Caco-2 (cell line): ENCODE data around the gene FAM47E. TPM values are rescaled to one million over a fixed set of nuclear protein-coding genes. Genes with fewer than 3 reads are reported as not detected.
"Not testable (repeated sequence)": the region's sequence is repeated elsewhere in the genome, so short reads cannot be mapped to it uniquely, and the experiment has no call there.

Experiments
- BruUV-seq: library from RNA; stranded (reverse); fragments of 400-500 nt; replicated peaks from 2 replicates; lab custom pipeline; 2021; lab: Mats Ljungman, UMichigan
- CTCF ChIA-PET: fragments of 300-600 bp; sonication (Branson Sonifier 250); formaldehyde crosslinking; loops from one replicate; lab custom pipeline; 2022; ENCODE audit warnings: antibody characterized with exemption; lab: Charles Lee
- POLR2A ChIA-PET: fragments of 300-600 bp; sonication (Branson Sonifier 250); formaldehyde crosslinking; loops from one replicate; lab custom pipeline; 2022; ENCODE audit warnings: antibody characterized with exemption; lab: Charles Lee
- DNase-seq, 2 experiments: peaks; one replicate each; pipeline versions ENCODE4 v3.0.0 to v3.0.0-alpha.2; 2020 to 2022
- H3K27me3 ChIP-seq: replicated peaks from 2 replicates; pipeline ENCODE4 v1.6.0; 2011; ENCODE audit warnings: low read length; ENCODE audit not compliant: control insufficient read depth, insufficient read depth
- H3K36me3 ChIP-seq: 2 replicates; pipeline ENCODE4 v1.5.1; 2011; ENCODE audit warnings: low read length; ENCODE audit not compliant: control insufficient read depth, insufficient read depth
- H3K4me1 ChIP-seq: fragments of 250-450 bp; sonication (Bioruptor Pico); 2 replicates; pipeline ENCODE4 v1.5.1; 2020; ENCODE audit warnings: mild to moderate bottlenecking
- H3K4me3 ChIP-seq: 2 replicates; pipeline ENCODE4 v1.5.1; 2011; ENCODE audit warnings: low read depth, mild to moderate bottlenecking, control low read depth, low read length
- H3K9me3 ChIP-seq: fragments of 250-450 bp; sonication (Bioruptor Pico); 2 replicates; pipeline ENCODE4 v1.5.1; 2020; ENCODE audit warnings: mild to moderate bottlenecking, moderate library complexity
- H3K27ac Mint-ChIP-seq: one replicate; pipeline ENCODE4 v1.8.0; 2022; ENCODE audit warnings: mixed read lengths; ENCODE audit not compliant: unreplicated experiment
- H3K27me3 Mint-ChIP-seq: one replicate; pipeline ENCODE4 v1.8.0; 2022; ENCODE audit warnings: mixed read lengths; ENCODE audit not compliant: insufficient read depth, unreplicated experiment
- H3K36me3 Mint-ChIP-seq: one replicate; pipeline ENCODE4 v1.8.0; 2022; ENCODE audit warnings: mild to moderate bottlenecking, mixed read lengths; ENCODE audit not compliant: insufficient read depth, unreplicated experiment
- H3K4me1 Mint-ChIP-seq: one replicate; pipeline ENCODE4 v1.8.0; 2022; ENCODE audit warnings: low read depth, mixed read lengths; ENCODE audit not compliant: unreplicated experiment
- H3K4me3 Mint-ChIP-seq: one replicate; pipeline ENCODE4 v1.8.0; 2022; ENCODE audit warnings: mild to moderate bottlenecking, moderate library complexity, mixed read lengths; ENCODE audit not compliant: unreplicated experiment
- H3K9me3 Mint-ChIP-seq: one replicate; pipeline ENCODE4 v1.8.0; 2022; ENCODE audit warnings: mixed read lengths; ENCODE audit not compliant: unreplicated experiment
- CTCF ChIP-seq, 2 experiments: fragments of 200-600 bp in 1 of 2; IDR thresholded peaks; 1 replicate in 1 of 2; 2 replicates in 1 of 2; pipeline versions ENCODE4 v1.5.1 to v1.8.0; 2011 to 2022; ENCODE audit warnings: antibody characterized with exemption in 1 of 2, control low read depth in 1 of 2, inconsistent platforms in 1 of 2, low read depth in 1 of 2, low read length in 1 of 2, mild to moderate bottlenecking in 1 of 2, moderate library complexity in 1 of 2; ENCODE audit not compliant: insufficient read depth in 1 of 2, severe bottlenecking in 1 of 2, unreplicated experiment in 1 of 2
- intact Hi-C: fragments of 100-400 bp; cut with micrococcal nuclease; formaldehyde crosslinking; loops from one replicate; pipeline ENCODE4 v1.10.0; 2022; ENCODE audit not compliant: unreplicated experiment
- total RNA-seq: library from RNA; stranded (reverse); gene quantifications from 2 replicates; pipeline ENCODE4 v1.2.3, GENCODE V29; 2022

Gene FAM47E
- total RNA-seq, 1 experiment from 2014 or later = 6.6 TPM

- no TSS peak for BruUV-seq
- H3K27ac Mint-ChIP-seq = peak overlapping the region; percentile 95
- H3K9me3 Mint-ChIP-seq = peaks cover 53% of the 10 kb centered on the region
- ChIA-PET POLR2A (no interaction called here), CTCF (no interaction called here)
- H3K27me3 Mint-ChIP-seq = no peaks in the 10 kb centered on the region
- H3K4me3 Mint-ChIP-seq = no peak overlapping the region
- peaks cover 34% of the 10 kb centered on the region for H3K36me3 Mint-ChIP-seq
- H3K4me1 ChIP-seq = peaks cover 36% of the 10 kb centered on the region
- intact Hi-C loops = no loop called here
- no peaks in the 10 kb centered on the region for H3K36me3 ChIP-seq
- H3K9me3 ChIP-seq = peaks cover 37% of the 10 kb centered on the region
- no peaks in the 10 kb centered on the region for H3K27me3 ChIP-seq
- H3K4me3 ChIP-seq = no peak overlapping the region
- no peak for TF ChIP-seq CTCF (IDR thresholded peaks at IDR 0.05; ENCODE audit: insufficient read depth in 1 of 2, low read depth in 1 of 2, low read length in 1 of 2, severe bottlenecking in 1 of 2, unreplicated experiment in 1 of 2)
- DNase-seq = no peak
- peaks cover 23% of the 10 kb centered on the region for H3K4me1 Mint-ChIP-seq
These were observed 13.3 kb upstream of the FAM47E start for GRCh38 chr4:76238236-76238635.

GRCh38 chr4:76238701-76239100 lies 12.8 kb upstream of the FAM47E start:
- Histone ChIP-seq H3K4me3 (no peak overlapping the region), H3K9me3 (peaks cover 37% of the 10 kb centered on the region), H3K27me3 (no peaks in the 10 kb centered on the region), H3K4me1 (peaks cover 33% of the 10 kb centered on the region), H3K36me3 (no peaks in the 10 kb centered on the region)
- ChIA-PET CTCF (no interaction called here), POLR2A (no interaction called here)
- no peak for DNase-seq
- BruUV-seq = no TSS peak
- Mint-ChIP-seq H3K4me3 (no peak overlapping the region), H3K4me1 (peaks cover 19% of the 10 kb centered on the region), H3K9me3 (peaks cover 48% of the 10 kb centered on the region), H3K27me3 (no peaks in the 10 kb centered on the region), H3K27ac (no peak overlapping the region), H3K36me3 (peaks cover 31% of the 10 kb centered on the region)
- intact Hi-C loops = no loop called here
- no peak for TF ChIP-seq CTCF (IDR thresholded peaks at IDR 0.05; ENCODE audit: insufficient read depth in 1 of 2, low read depth in 1 of 2, low read length in 1 of 2, severe bottlenecking in 1 of 2, unreplicated experiment in 1 of 2)

GRCh38 chr4:76240236-76240635 lies 11.3 kb upstream of the FAM47E start:
- H3K9me3 ChIP-seq = peaks cover 31% of the 10 kb centered on the region
- Mint-ChIP-seq H3K4me1 (peaks cover 12% of the 10 kb centered on the region), H3K27ac (peak overlapping the region; percentile 34), H3K4me3 (no peak overlapping the region), H3K36me3 (peaks cover 22% of the 10 kb centered on the region), H3K27me3 (no peaks in the 10 kb centered on the region), H3K9me3 (peaks cover 44% of the 10 kb centered on the region)
- POLR2A ChIA-PET = no interaction called here
- no TSS peak for BruUV-seq
- peaks cover 17% of the 10 kb centered on the region for H3K4me1 ChIP-seq
- no peak for DNase-seq
- H3K27me3 ChIP-seq = no peaks in the 10 kb centered on the region
- no peak overlapping the region for H3K4me3 ChIP-seq
- no peaks in the 10 kb centered on the region for H3K36me3 ChIP-seq
- CTCF ChIA-PET = no interaction called here
- TF ChIP-seq CTCF (IDR thresholded peaks at IDR 0.05; ENCODE audit: insufficient read depth in 1 of 2, low read depth in 1 of 2, low read length in 1 of 2, severe bottlenecking in 1 of 2, unreplicated experiment in 1 of 2) = no peak
- intact Hi-C loops = no loop called here

GRCh38 chr4:76243877-76244276 lies 7.6 kb upstream of the FAM47E start:
- H3K27me3 Mint-ChIP-seq, H3K4me1 ChIP-seq, DNase-seq, POLR2A ChIA-PET, H3K27me3 ChIP-seq, H3K27ac Mint-ChIP-seq, intact Hi-C loops, H3K4me3 Mint-ChIP-seq, H3K4me1 Mint-ChIP-seq, CTCF ChIA-PET, H3K36me3 Mint-ChIP-seq, BruUV-seq, H3K36me3 ChIP-seq, H3K4me3 ChIP-seq: not testable (repeated sequence)
- peaks cover 18% of the 10 kb centered on the region for H3K9me3 ChIP-seq
- H3K9me3 Mint-ChIP-seq = peaks cover 26% of the 10 kb centered on the region
